Neural cell (in vitro differentiated cells): ENCODE results near the gene LINGO1. TPM values are rescaled to one million over a fixed set of nuclear protein-coding genes. Genes with fewer than 3 reads are reported as not detected.

ENCODE experiments used
- H2AFZ ChIP-seq: fragments of 200-600, 300-800 bp; sonication (generic), shearing (Covaris generic); 2 replicates; pipeline ENCODE4 v1.6.0; 2014; ENCODE audit warnings: low read depth, mild to moderate bottlenecking, antibody characterized with exemption, low read length, moderate library complexity
- H3F3A ChIP-seq: fragments of 200-600 bp; shearing (Covaris generic); 2 replicates; pipeline ENCODE4 v1.6.1; 2016; ENCODE audit warnings: mild to moderate bottlenecking, moderate library complexity, mixed read lengths, antibody characterized with exemption, low read length; ENCODE audit not compliant: insufficient read depth, poor library complexity, severe bottlenecking
- H3K27ac ChIP-seq: fragments of 200-600, 300-800 bp; sonication (generic), shearing (Covaris generic); 2 replicates; pipeline ENCODE4 v1.5.1; 2014; ENCODE audit warnings: mild to moderate bottlenecking, low read length, moderate library complexity
- H3K27me3 ChIP-seq: fragments of 300-800, 200-600 bp; sonication (generic), shearing (Covaris generic); 2 replicates; pipeline ENCODE4 v1.6.0; 2014; ENCODE audit warnings: mild to moderate bottlenecking, low read depth, low read length, moderate library complexity; ENCODE audit not compliant: insufficient read depth
- H3K36me3 ChIP-seq: fragments of 300-800, 200-600 bp; sonication (generic), shearing (Covaris generic); 2 replicates; pipeline ENCODE4 v1.5.1; 2014; ENCODE audit warnings: mild to moderate bottlenecking, antibody characterized with exemption, low read length, moderate library complexity; ENCODE audit not compliant: insufficient read depth
- H3K4me2 ChIP-seq: fragments of 300-800, 200-600 bp; sonication (generic), shearing (Covaris generic); 2 replicates; pipeline ENCODE4 v1.6.0; 2014; ENCODE audit warnings: mild to moderate bottlenecking, low read length
- H3K4me3 ChIP-seq: fragments of 300-800, 200-600 bp; sonication (generic), shearing (Covaris generic); 2 replicates; pipeline ENCODE4 v1.5.1; 2014; ENCODE audit warnings: mild to moderate bottlenecking, low read length, moderate library complexity
- H3K79me2 ChIP-seq: fragments of 200-600 bp; shearing (Covaris generic); replicated peaks from 2 replicates; pipeline ENCODE4 v1.6.0; 2014; ENCODE audit warnings: mild to moderate bottlenecking, low read length, moderate library complexity; ENCODE audit not compliant: insufficient read depth
- H3K9ac ChIP-seq: fragments of 300-800, 200-600 bp; sonication (generic), shearing (Covaris generic); 2 replicates; pipeline ENCODE4 v1.6.1; 2016; ENCODE audit warnings: mild to moderate bottlenecking, low read length, mixed read lengths
- H3K9me2 ChIP-seq: fragments of 200-600 bp; shearing (Covaris generic); 2 replicates; pipeline ENCODE4 v1.6.1; 2016; ENCODE audit warnings: mild to moderate bottlenecking, low read length, mixed read lengths; ENCODE audit not compliant: insufficient read depth
- H3K9me3 ChIP-seq: fragments of 200-600, 300-800 bp; sonication (generic), shearing (Covaris generic); 2 replicates; pipeline ENCODE4 v1.6.1; 2016; ENCODE audit warnings: mild to moderate bottlenecking, mixed run types, low read length, moderate library complexity, mixed read lengths
- H4K20me1 ChIP-seq: fragments of 200-600 bp; shearing (Covaris generic); 2 replicates; pipeline ENCODE4 v1.6.1; 2016; ENCODE audit warnings: mild to moderate bottlenecking, mixed run types; ENCODE audit not compliant: insufficient read depth
- EP300 ChIP-seq: fragments of 450-650 bp; conservative IDR thresholded peaks from 2 replicates; pipeline ENCODE4 v1.6.1; 2014; ENCODE audit warnings: antibody characterized with exemption, mild to moderate bottlenecking, moderate library complexity; ENCODE audit not compliant: poor library complexity, severe bottlenecking
- EZH2 ChIP-seq: fragments of 200-600, 300-800 bp; shearing (Covaris generic), sonication (generic); IDR thresholded peaks from 2 replicates; pipeline ENCODE4 v1.6.1; 2014; ENCODE audit warnings: antibody characterized with exemption, low read length, borderline replicate concordance, mild to moderate bottlenecking; ENCODE audit not compliant: insufficient read depth, poor library complexity, severe bottlenecking
- MXI1 ChIP-seq: fragments of 450-650 bp; conservative IDR thresholded peaks from 2 replicates; pipeline ENCODE4 v1.6.1; 2014; ENCODE audit warnings: antibody characterized with exemption, mild to moderate bottlenecking; ENCODE audit not compliant: poor library complexity, severe bottlenecking
- POLR2AphosphoS5 ChIP-seq: IDR thresholded peaks from 2 replicates; pipeline ENCODE4 v1.6.1; 2012
- RAD21 ChIP-seq: fragments of 450-650 bp; conservative IDR thresholded peaks from 2 replicates; pipeline ENCODE4 v1.6.1; 2014; ENCODE audit warnings: antibody characterized with exemption, mild to moderate bottlenecking, moderate library complexity
- SMC3 ChIP-seq: fragments of 450-650 bp; conservative IDR thresholded peaks from 2 replicates; pipeline ENCODE4 v1.6.1; 2014; ENCODE audit warnings: antibody characterized with exemption, mild to moderate bottlenecking, moderate library complexity; ENCODE audit not compliant: poor library complexity
- TAF1 ChIP-seq: IDR thresholded peaks from 2 replicates; pipeline ENCODE4 v1.6.1; 2012; ENCODE audit warnings: low read depth
- polyA plus RNA-seq: library from polyadenylated mRNA; depleted of rRNA; stranded (reverse); fragments of >200 nt; gene quantifications from 2 replicates; pipeline ENCODE4 v1.2.3, GENCODE V29; 2014
- TF ChIP-seq, protein P1 (sequence below): fragments of 450-650 bp; IDR thresholded peaks from 2 replicates; pipeline ENCODE4 v1.5.1; 2014; ENCODE audit warnings: antibody characterized with exemption, mild to moderate bottlenecking, moderate library complexity; ENCODE audit not compliant: poor library complexity, severe bottlenecking
- TF ChIP-seq, protein P2 (sequence below): IDR thresholded peaks from 2 replicates; pipeline ENCODE4 v1.6.1; 2012; ENCODE audit warnings: borderline replicate concordance

LINGO1 gene
- polyA plus RNA-seq, 1 donor from 2014 or later, result 34.4 TPM

DNA sequence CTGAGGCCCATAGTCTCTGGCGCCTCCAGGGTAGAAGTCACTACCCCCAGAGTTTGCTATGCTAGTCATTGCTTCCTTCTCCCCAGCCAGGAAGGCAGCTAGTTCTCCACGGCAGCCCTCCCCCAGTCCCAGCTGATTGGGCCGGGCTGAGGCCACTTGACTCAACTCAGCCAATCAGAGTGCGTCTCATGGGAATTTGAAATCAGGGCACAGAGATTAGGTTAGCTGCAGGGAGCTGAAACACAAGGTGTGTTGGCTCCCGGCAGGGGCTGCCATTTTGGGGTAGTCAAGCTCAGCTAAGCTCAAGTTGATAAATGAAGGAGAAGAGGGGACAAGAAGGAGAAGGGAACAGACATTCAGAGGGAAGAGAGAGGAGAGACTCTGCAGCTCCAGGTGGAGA, 32.8 kb downstream of the LINGO1 start:
- no peak overlapping the region for H3K9ac ChIP-seq
- H3K4me2 ChIP-seq, result no peak overlapping the region
- H3K27ac ChIP-seq, result no peak overlapping the region

DNA sequence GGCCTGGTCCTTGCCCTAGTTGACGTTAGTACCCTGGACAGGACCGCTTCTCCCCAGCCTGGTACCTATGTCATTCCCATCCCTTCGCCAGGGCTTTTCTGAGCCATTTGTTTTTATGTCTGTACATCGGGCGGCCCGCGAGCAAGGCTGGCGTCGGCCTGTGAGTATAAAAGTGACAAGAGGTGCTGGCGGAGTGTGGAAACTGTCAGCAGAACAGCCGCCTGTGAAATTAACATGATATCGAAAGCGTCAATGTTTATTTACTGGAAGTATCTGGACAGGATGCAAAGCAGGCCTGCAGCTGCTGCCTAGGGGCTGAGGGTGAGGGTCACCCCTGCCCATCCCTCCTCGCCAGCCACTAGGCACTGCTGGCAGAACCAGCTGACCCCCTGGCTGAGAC, 33.4 kb downstream of the LINGO1 start:
- H4K20me1 ChIP-seq, result no peaks in the 10 kb centered on the region
- H3K4me2 ChIP-seq, result no peak overlapping the region
- no peaks in the 10 kb centered on the region for H3K36me3 ChIP-seq
- no peaks in the 10 kb centered on the region for H3K9me2 ChIP-seq
- H3K27me3 ChIP-seq, result no peaks in the 10 kb centered on the region
- no peak for TF ChIP-seq SMC3
- TF ChIP-seq EZH2, result no peak
- TF ChIP-seq MXI1, result no peak
- TF ChIP-seq TAF1, result no peak
- no peak for TF ChIP-seq RAD21
- no peak for TF ChIP-seq EP300
- TF ChIP-seq POLR2AphosphoS5, result no peak
- TF ChIP-seq, protein P1, sequence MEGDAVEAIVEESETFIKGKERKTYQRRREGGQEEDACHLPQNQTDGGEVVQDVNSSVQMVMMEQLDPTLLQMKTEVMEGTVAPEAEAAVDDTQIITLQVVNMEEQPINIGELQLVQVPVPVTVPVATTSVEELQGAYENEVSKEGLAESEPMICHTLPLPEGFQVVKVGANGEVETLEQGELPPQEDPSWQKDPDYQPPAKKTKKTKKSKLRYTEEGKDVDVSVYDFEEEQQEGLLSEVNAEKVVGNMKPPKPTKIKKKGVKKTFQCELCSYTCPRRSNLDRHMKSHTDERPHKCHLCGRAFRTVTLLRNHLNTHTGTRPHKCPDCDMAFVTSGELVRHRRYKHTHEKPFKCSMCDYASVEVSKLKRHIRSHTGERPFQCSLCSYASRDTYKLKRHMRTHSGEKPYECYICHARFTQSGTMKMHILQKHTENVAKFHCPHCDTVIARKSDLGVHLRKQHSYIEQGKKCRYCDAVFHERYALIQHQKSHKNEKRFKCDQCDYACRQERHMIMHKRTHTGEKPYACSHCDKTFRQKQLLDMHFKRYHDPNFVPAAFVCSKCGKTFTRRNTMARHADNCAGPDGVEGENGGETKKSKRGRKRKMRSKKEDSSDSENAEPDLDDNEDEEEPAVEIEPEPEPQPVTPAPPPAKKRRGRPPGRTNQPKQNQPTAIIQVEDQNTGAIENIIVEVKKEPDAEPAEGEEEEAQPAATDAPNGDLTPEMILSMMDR, result no peak
- TF ChIP-seq, protein P2, sequence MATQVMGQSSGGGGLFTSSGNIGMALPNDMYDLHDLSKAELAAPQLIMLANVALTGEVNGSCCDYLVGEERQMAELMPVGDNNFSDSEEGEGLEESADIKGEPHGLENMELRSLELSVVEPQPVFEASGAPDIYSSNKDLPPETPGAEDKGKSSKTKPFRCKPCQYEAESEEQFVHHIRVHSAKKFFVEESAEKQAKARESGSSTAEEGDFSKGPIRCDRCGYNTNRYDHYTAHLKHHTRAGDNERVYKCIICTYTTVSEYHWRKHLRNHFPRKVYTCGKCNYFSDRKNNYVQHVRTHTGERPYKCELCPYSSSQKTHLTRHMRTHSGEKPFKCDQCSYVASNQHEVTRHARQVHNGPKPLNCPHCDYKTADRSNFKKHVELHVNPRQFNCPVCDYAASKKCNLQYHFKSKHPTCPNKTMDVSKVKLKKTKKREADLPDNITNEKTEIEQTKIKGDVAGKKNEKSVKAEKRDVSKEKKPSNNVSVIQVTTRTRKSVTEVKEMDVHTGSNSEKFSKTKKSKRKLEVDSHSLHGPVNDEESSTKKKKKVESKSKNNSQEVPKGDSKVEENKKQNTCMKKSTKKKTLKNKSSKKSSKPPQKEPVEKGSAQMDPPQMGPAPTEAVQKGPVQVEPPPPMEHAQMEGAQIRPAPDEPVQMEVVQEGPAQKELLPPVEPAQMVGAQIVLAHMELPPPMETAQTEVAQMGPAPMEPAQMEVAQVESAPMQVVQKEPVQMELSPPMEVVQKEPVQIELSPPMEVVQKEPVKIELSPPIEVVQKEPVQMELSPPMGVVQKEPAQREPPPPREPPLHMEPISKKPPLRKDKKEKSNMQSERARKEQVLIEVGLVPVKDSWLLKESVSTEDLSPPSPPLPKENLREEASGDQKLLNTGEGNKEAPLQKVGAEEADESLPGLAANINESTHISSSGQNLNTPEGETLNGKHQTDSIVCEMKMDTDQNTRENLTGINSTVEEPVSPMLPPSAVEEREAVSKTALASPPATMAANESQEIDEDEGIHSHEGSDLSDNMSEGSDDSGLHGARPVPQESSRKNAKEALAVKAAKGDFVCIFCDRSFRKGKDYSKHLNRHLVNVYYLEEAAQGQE, result no peak
- H3K9me3 ChIP-seq, result no peaks in the 10 kb centered on the region
- no peak overlapping the region for H2AFZ ChIP-seq
- no peak overlapping the region for H3K9ac ChIP-seq
- H3K27ac ChIP-seq, result no peak overlapping the region
- H3F3A ChIP-seq, result no peaks in the 10 kb centered on the region
- no peaks in the 10 kb centered on the region for H3K79me2 ChIP-seq
- H3K4me3 ChIP-seq, result no peak overlapping the region

More for the DNA sequence above, 32.8 kb downstream of the LINGO1 start:
- Histone ChIP-seq H3K27me3 (no peaks in the 10 kb centered on the region), H3K4me3 (no peak overlapping the region), H2AFZ (no peak overlapping the region), H3F3A (no peaks in the 10 kb centered on the region), H3K9me2 (no peaks in the 10 kb centered on the region), H3K36me3 (no peaks in the 10 kb centered on the region), H4K20me1 (no peaks in the 10 kb centered on the region), H3K9me3 (no peaks in the 10 kb centered on the region), H3K79me2 (no peaks in the 10 kb centered on the region)
- TF ChIP-seq EZH2 (no peak), TAF1 (no peak), RAD21 (no peak), MXI1 (no peak), POLR2AphosphoS5 (no peak), EP300 (no peak), SMC3 (no peak)
- TF ChIP-seq, protein P1, result no peak
- TF ChIP-seq, protein P2, result no peak
